H9 (cell line): ENCODE measurements around the gene CRHR2. TPM values are rescaled to one million over a fixed set of nuclear protein-coding genes. Genes with fewer than 3 reads are reported as not detected.

Source experiments
- DNase-seq: peaks from one replicate; pipeline ENCODE4 v3.0.0-alpha.2; 2017
- H2AFZ ChIP-seq: one replicate; pipeline ENCODE4 v1.6.1; 2013; ENCODE audit warnings: mild to moderate bottlenecking, low read length, control low read depth, moderate library complexity
- H2AK5ac ChIP-seq: 2 replicates; pipeline ENCODE4 v1.6.1; 2013; ENCODE audit warnings: low read length, control low read depth, mixed read lengths; ENCODE audit not compliant: insufficient read length
- H2BK120ac ChIP-seq: one replicate; pipeline ENCODE4 v1.6.1; 2013; ENCODE audit warnings: low read depth, mild to moderate bottlenecking, low read length, control low read depth, inconsistent platforms; ENCODE audit not compliant: poor library complexity, severe bottlenecking
- H2BK12ac ChIP-seq: 2 replicates; pipeline ENCODE4 v1.6.1; 2013; ENCODE audit warnings: low read length, control low read depth, mixed read lengths, low read depth; ENCODE audit not compliant: insufficient read length
- H2BK15ac ChIP-seq: 2 replicates; pipeline ENCODE4 v1.6.1; 2013; ENCODE audit warnings: low read depth, low read length, control low read depth
- H2BK20ac ChIP-seq: one replicate; pipeline ENCODE4 v1.6.1; 2013; ENCODE audit warnings: low read depth, mild to moderate bottlenecking, low read length, control low read depth, inconsistent platforms; ENCODE audit not compliant: poor library complexity, severe bottlenecking
- H2BK5ac ChIP-seq: 2 replicates; pipeline ENCODE4 v1.6.1; 2013; ENCODE audit warnings: low read length, control low read depth, mixed read lengths; ENCODE audit not compliant: insufficient read length
- H3K14ac ChIP-seq: 2 replicates; pipeline ENCODE4 v1.6.1; 2013; ENCODE audit warnings: low read length, control low read depth; ENCODE audit not compliant: insufficient read depth
- H3K18ac ChIP-seq: 2 replicates; pipeline ENCODE4 v1.6.1; 2013; ENCODE audit warnings: low read depth, mild to moderate bottlenecking, mixed read lengths, low read length, control low read depth; ENCODE audit not compliant: insufficient read length
- H3K23ac ChIP-seq: 2 replicates; pipeline ENCODE4 v1.6.1; 2013; ENCODE audit warnings: low read length, control low read depth, mixed read lengths, low read depth; ENCODE audit not compliant: insufficient read length
- H3K23me2 ChIP-seq: 2 replicates; pipeline ENCODE4 v1.6.1; 2013; ENCODE audit warnings: low read depth, mild to moderate bottlenecking, mixed read lengths, low read length, control low read depth; ENCODE audit not compliant: insufficient read length, poor library complexity, severe bottlenecking
- H3K27ac ChIP-seq: 2 replicates; pipeline ENCODE4 v1.5.1; 2013; ENCODE audit warnings: low read length, control low read depth, mixed read lengths, low read depth; ENCODE audit not compliant: insufficient read length
- H3K27me3 ChIP-seq: 2 replicates; pipeline ENCODE4 v1.6.1; 2013; ENCODE audit warnings: low read length, control low read depth, inconsistent platforms; ENCODE audit not compliant: insufficient read depth
- H3K4ac ChIP-seq: 2 replicates; pipeline ENCODE4 v1.6.1; 2013; ENCODE audit warnings: low read depth, mild to moderate bottlenecking, control low read depth, inconsistent platforms, low read length, moderate library complexity
- H3K4me1 ChIP-seq: 2 replicates; pipeline ENCODE4 v1.6.1; 2013; ENCODE audit warnings: low read length, control low read depth, inconsistent platforms; ENCODE audit not compliant: insufficient read depth
- H3K4me2 ChIP-seq: 2 replicates; pipeline ENCODE4 v1.6.1; 2013; ENCODE audit warnings: low read length, control low read depth, mixed read lengths; ENCODE audit not compliant: insufficient read length, insufficient read depth
- H3K56ac ChIP-seq: 2 replicates; pipeline ENCODE4 v1.6.1; 2013; ENCODE audit warnings: low read depth, mild to moderate bottlenecking, mixed read lengths, low read length, control low read depth; ENCODE audit not compliant: insufficient read length
- H3K79me1 ChIP-seq: 2 replicates; pipeline ENCODE4 v1.6.1; 2013; ENCODE audit warnings: low read depth, mild to moderate bottlenecking, moderate library complexity, low read length, control low read depth, inconsistent platforms; ENCODE audit not compliant: insufficient read depth, poor library complexity, severe bottlenecking
- H3K79me2 ChIP-seq: 2 replicates; pipeline ENCODE4 v1.6.1; 2013; ENCODE audit warnings: low read length, control low read depth, inconsistent platforms; ENCODE audit not compliant: insufficient read depth
- H3K9ac ChIP-seq: 2 replicates; pipeline ENCODE4 v1.6.1; 2013; ENCODE audit warnings: low read length, control low read depth, mixed read lengths; ENCODE audit not compliant: insufficient read length; ENCODE audit errors: extremely low read depth
- H3K9me3 ChIP-seq: one replicate; pipeline ENCODE4 v1.6.1; 2013; ENCODE audit warnings: low read depth, low read length, inconsistent platforms; ENCODE audit not compliant: control insufficient read depth
- H3T11ph ChIP-seq: one replicate; pipeline ENCODE4 v1.6.1; 2013; ENCODE audit warnings: mild to moderate bottlenecking, low read length, control low read depth, inconsistent platforms
- H4K20me1 ChIP-seq: one replicate; pipeline ENCODE4 v1.6.1; 2013; ENCODE audit not compliant: control insufficient read depth, insufficient read length, insufficient read depth
- H4K5ac ChIP-seq: 2 replicates; pipeline ENCODE4 v1.6.1; 2013; ENCODE audit warnings: low read depth, mild to moderate bottlenecking, mixed read lengths, low read length, control low read depth; ENCODE audit not compliant: insufficient read length
- H4K8ac ChIP-seq: replicated peaks from 2 replicates; pipeline ENCODE4 v1.6.1; 2013; ENCODE audit warnings: low read length, control low read depth, mixed read lengths, low read depth; ENCODE audit not compliant: insufficient read length
- H4K91ac ChIP-seq: 2 replicates; pipeline ENCODE4 v1.6.1; 2013; ENCODE audit warnings: low read depth, mild to moderate bottlenecking, moderate library complexity, mixed read lengths, low read length, control low read depth; ENCODE audit not compliant: insufficient read length
- H3K27ac Mint-ChIP-seq, 3 experiments: 2 replicates in 2 of 3; 3 replicates in 1 of 3; pipeline ENCODE4 v1.8.0; 2020 to 2021; ENCODE audit warnings: mixed read lengths in 3 of 3, mild to moderate bottlenecking in 1 of 3, moderate library complexity in 1 of 3
- H3K27me3 Mint-ChIP-seq: 2 replicates; pipeline ENCODE4 v1.8.0; 2021; ENCODE audit warnings: low read depth, mild to moderate bottlenecking, moderate library complexity, mixed read lengths
- H3K36me3 Mint-ChIP-seq, 3 experiments: 2 replicates in 2 of 3; 3 replicates in 1 of 3; pipeline ENCODE4 v1.8.0; 2020 to 2021; ENCODE audit warnings: low read depth in 3 of 3, mixed read lengths in 3 of 3; ENCODE audit not compliant: insufficient read depth in 1 of 3
- H3K4me1 Mint-ChIP-seq, 2 experiments: 2 replicates each; pipeline ENCODE4 v1.8.0; 2020; ENCODE audit warnings: mixed read lengths in 2 of 2
- H3K4me3 Mint-ChIP-seq, 2 experiments: 2 replicates in 1 of 2; 3 replicates in 1 of 2; pipeline ENCODE4 v1.8.0; 2020 to 2021; ENCODE audit warnings: mild to moderate bottlenecking in 2 of 2, mixed read lengths in 2 of 2, moderate library complexity in 1 of 2
- H3K9me3 Mint-ChIP-seq, 2 experiments: 2 replicates in 1 of 2; 3 replicates in 1 of 2; pipeline ENCODE4 v1.8.0; 2020; ENCODE audit warnings: mild to moderate bottlenecking in 2 of 2, mixed read lengths in 2 of 2, moderate library complexity in 1 of 2
- WGBS: extraction: QIAGEN DNeasy Blood & Tissue Kit; methylation state at CpG from one replicate; pipeline ENCODE4 v1.1.7; 2013; ENCODE audit warnings: missing lambda C conversion rate, low lambda C conversion rate, mixed read lengths; ENCODE audit not compliant: insufficient read length; ENCODE audit errors: extremely low coverage; 5-methylcytosine and 5-hydroxymethylcytosine counted together
- total RNA-seq: library from RNA; stranded (reverse); gene quantifications from 2 replicates; pipeline ENCODE4 v1.2.1, GENCODE V29; 2021
- TF ChIP-seq, protein P1 (sequence below): fragments of 200-600 bp; sonication (generic); conservative IDR thresholded peaks from 3 replicates; pipeline ENCODE4 v1.8.0; 2021; ENCODE audit warnings: antibody characterized with exemption, mild to moderate bottlenecking

The CRHR2 gene
- total RNA-seq, 1 experiment from 2014 or later = 0.07 TPM

DNA sequence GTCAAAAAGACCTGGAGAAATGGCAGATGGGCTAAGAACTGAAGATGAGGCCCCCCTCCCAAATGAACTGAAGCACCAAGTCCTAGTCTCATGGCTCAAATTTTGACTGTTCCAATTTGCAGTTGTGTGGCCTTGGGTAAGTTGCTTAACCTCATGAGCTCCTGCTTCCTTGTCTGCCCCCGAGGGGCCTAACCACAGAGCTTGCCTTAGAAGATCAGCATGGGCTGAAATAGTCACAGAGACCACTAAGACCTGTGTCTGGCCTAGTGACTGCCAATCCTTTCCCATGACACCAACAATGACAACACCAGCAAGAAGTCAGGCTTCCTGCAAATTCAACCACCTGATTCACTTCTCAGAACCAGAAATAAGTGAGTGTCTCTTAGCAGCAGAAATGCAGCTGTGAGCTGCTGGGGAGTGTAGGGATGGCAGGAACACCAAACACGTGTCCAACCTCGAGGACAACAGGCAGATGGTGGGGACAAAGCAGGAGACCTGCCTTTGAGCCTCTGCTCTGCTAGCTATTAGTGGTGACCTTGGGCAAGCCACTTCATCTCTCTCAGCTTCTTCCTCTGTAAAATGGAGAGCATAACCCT is 23.7 kb downstream of the CRHR2 start:
- H2BK12ac ChIP-seq = no peak overlapping the region
- no peak overlapping the region for H3T11ph ChIP-seq
- H4K91ac ChIP-seq = no peak overlapping the region
- no peaks in the 10 kb centered on the region for H3K79me1 ChIP-seq
- Mint-ChIP-seq H3K4me3 (no peak overlapping the region), H3K27me3 (no peaks in the 10 kb centered on the region; the same call in 1 of the 2 replicates), H3K4me1 (no peaks in the 10 kb centered on the region), H3K36me3 (peaks cover 2 to 6% (median 3%) of the 10 kb centered on the region in 3 experiments; a peak in 5 of 7 replicates), H3K27ac (no peak overlapping the region), H3K9me3 (no peaks in the 10 kb centered on the region)
- H3K4ac ChIP-seq = no peak overlapping the region
- H2BK20ac ChIP-seq = no peak overlapping the region
- no peak overlapping the region for H2AFZ ChIP-seq
- H4K8ac ChIP-seq = no peak overlapping the region
- H4K5ac ChIP-seq = no peak overlapping the region
- no peak overlapping the region for H2AK5ac ChIP-seq
- no peaks in the 10 kb centered on the region for H4K20me1 ChIP-seq
- no peak for DNase-seq
- H3K23ac ChIP-seq = no peak overlapping the region
- no peaks in the 10 kb centered on the region for H3K27me3 ChIP-seq
- H3K23me2 ChIP-seq = no peaks in the 10 kb centered on the region
- H3K56ac ChIP-seq = no peak overlapping the region
- no peak overlapping the region for H2BK5ac ChIP-seq
- no peak overlapping the region for H3K18ac ChIP-seq
- no CpG with 5 or more reads among the region's 3 CpGs for WGBS
- H2BK15ac ChIP-seq = no peak overlapping the region
- H3K4me1 ChIP-seq = no peaks in the 10 kb centered on the region
- H3K79me2 ChIP-seq = no peaks in the 10 kb centered on the region
- no peak overlapping the region for H3K27ac ChIP-seq
- no peak overlapping the region for H3K14ac ChIP-seq
- H3K9me3 ChIP-seq = no peaks in the 10 kb centered on the region
- H2BK120ac ChIP-seq = no peak overlapping the region
- no peak overlapping the region for H3K9ac ChIP-seq
- no peak overlapping the region for H3K4me2 ChIP-seq
- TF ChIP-seq, protein P1, sequence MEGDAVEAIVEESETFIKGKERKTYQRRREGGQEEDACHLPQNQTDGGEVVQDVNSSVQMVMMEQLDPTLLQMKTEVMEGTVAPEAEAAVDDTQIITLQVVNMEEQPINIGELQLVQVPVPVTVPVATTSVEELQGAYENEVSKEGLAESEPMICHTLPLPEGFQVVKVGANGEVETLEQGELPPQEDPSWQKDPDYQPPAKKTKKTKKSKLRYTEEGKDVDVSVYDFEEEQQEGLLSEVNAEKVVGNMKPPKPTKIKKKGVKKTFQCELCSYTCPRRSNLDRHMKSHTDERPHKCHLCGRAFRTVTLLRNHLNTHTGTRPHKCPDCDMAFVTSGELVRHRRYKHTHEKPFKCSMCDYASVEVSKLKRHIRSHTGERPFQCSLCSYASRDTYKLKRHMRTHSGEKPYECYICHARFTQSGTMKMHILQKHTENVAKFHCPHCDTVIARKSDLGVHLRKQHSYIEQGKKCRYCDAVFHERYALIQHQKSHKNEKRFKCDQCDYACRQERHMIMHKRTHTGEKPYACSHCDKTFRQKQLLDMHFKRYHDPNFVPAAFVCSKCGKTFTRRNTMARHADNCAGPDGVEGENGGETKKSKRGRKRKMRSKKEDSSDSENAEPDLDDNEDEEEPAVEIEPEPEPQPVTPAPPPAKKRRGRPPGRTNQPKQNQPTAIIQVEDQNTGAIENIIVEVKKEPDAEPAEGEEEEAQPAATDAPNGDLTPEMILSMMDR = no peak
